HEK293 (cell line): ENCODE data around the gene HBZ.

Experiments
- BCL11A ChIP-seq: fragments of 450-650 bp; formaldehyde crosslinking; IDR thresholded peaks from 2 replicates; pipeline ENCODE4 v1.5.1; 2016; ENCODE audit warnings: low read depth, missing biosample characterization, missing genetic modification characterization
- GLI2 ChIP-seq: fragments of 450-650 bp; formaldehyde crosslinking; IDR thresholded peaks from 2 replicates; pipeline ENCODE4; 2017; ENCODE audit warnings: missing biosample characterization, missing genetic modification characterization, low read depth, borderline replicate concordance
- GLIS1 ChIP-seq: fragments of 450-650 bp; formaldehyde crosslinking; IDR thresholded peaks from 2 replicates; pipeline ENCODE4 v1.5.1; 2016; ENCODE audit warnings: missing biosample characterization, missing genetic modification characterization
- KLF1 ChIP-seq: fragments of 450-650 bp; formaldehyde crosslinking; IDR thresholded peaks from 2 replicates; pipeline ENCODE4 v1.5.1; 2016; ENCODE audit warnings: missing biosample characterization, missing genetic modification characterization
- OSR2 ChIP-seq: fragments of 450-650 bp; formaldehyde crosslinking; IDR thresholded peaks from 2 replicates; pipeline ENCODE4 v1.5.1; 2016; ENCODE audit warnings: missing biosample characterization, missing genetic modification characterization
- PATZ1 ChIP-seq: fragments of 450-650 bp; formaldehyde crosslinking; IDR thresholded peaks from 2 replicates; pipeline ENCODE4 v1.5.1; 2016; ENCODE audit warnings: missing biosample characterization, missing genetic modification characterization
- PBX3 ChIP-seq: sonication (generic); formaldehyde crosslinking; IDR thresholded peaks from 2 replicates; pipeline ENCODE4 v1.8.1; 2022; ENCODE audit warnings: mild to moderate bottlenecking, moderate library complexity, missing genetic modification reagents
- SALL2 ChIP-seq: fragments of 450-650 bp; formaldehyde crosslinking; IDR thresholded peaks from 2 replicates; pipeline ENCODE4 v1.5.0; 2017; ENCODE audit warnings: missing biosample characterization, mild to moderate bottlenecking, missing genetic modification characterization, borderline replicate concordance
- SCRT1 ChIP-seq: fragments of 450-650 bp; formaldehyde crosslinking; IDR thresholded peaks from 2 replicates; pipeline ENCODE4 v1.5.1; 2016; ENCODE audit warnings: missing biosample characterization, missing genetic modification characterization, borderline replicate concordance
- SETDB1 ChIP-seq: IDR thresholded peaks from one replicate; pipeline ENCODE4 v1.6.1; 2017; ENCODE audit warnings: mild to moderate bottlenecking, low read length, moderate library complexity, mixed read lengths; ENCODE audit not compliant: insufficient read length
- SP3 ChIP-seq: fragments of 450-650 bp; formaldehyde crosslinking; IDR thresholded peaks from 2 replicates; pipeline ENCODE4 v1.5.1; 2016; ENCODE audit warnings: missing biosample characterization, missing genetic modification characterization
- YY2 ChIP-seq: fragments of 450-650 bp; formaldehyde crosslinking; IDR thresholded peaks from 2 replicates; pipeline ENCODE4 v1.5.1; 2016; ENCODE audit warnings: missing biosample characterization, missing genetic modification characterization
- ZNF121 ChIP-seq: fragments of 450-650 bp; formaldehyde crosslinking; IDR thresholded peaks from 2 replicates; pipeline ENCODE4 v1.5.1; 2016; ENCODE audit warnings: missing biosample characterization, missing genetic modification characterization
- ZNF148 ChIP-seq: fragments of 450-650 bp; formaldehyde crosslinking; IDR thresholded peaks from 2 replicates; pipeline ENCODE4 v1.5.0; 2017; ENCODE audit warnings: missing biosample characterization, missing genetic modification characterization, borderline replicate concordance
- ZNF155 ChIP-seq: fragments of 450-650 bp; formaldehyde crosslinking; IDR thresholded peaks from 2 replicates; pipeline ENCODE4 v1.5.1; 2016; ENCODE audit warnings: missing biosample characterization, missing genetic modification characterization
- ZNF157 ChIP-seq: fragments of 450-650 bp; formaldehyde crosslinking; IDR thresholded peaks from 2 replicates; pipeline ENCODE4 v1.5.1; 2016; ENCODE audit warnings: missing biosample characterization, missing genetic modification characterization
- ZNF214 ChIP-seq: fragments of 450-650 bp; formaldehyde crosslinking; IDR thresholded peaks from 2 replicates; pipeline ENCODE4 v1.5.1; 2017; ENCODE audit warnings: missing biosample characterization, mild to moderate bottlenecking, missing genetic modification characterization, borderline replicate concordance
- ZNF280D ChIP-seq: fragments of 450-650 bp; formaldehyde crosslinking; IDR thresholded peaks from 2 replicates; pipeline ENCODE4 v1.5.1; 2016; ENCODE audit warnings: missing biosample characterization, missing genetic modification characterization
- ZNF37A ChIP-seq: fragments of 450-650 bp; IDR thresholded peaks from 2 replicates; pipeline ENCODE4 v1.5.1; 2018; ENCODE audit warnings: missing biosample characterization, missing genetic modification characterization
- ZNF501 ChIP-seq: fragments of 450-650 bp; formaldehyde crosslinking; IDR thresholded peaks from 2 replicates; pipeline ENCODE4 v1.5.1; 2016; ENCODE audit warnings: missing biosample characterization, missing genetic modification characterization
- ZNF561 ChIP-seq: fragments of 450-650 bp; IDR thresholded peaks from 2 replicates; pipeline ENCODE4 v1.5.1; 2018; ENCODE audit warnings: missing biosample characterization, missing genetic modification characterization, borderline replicate concordance
- ZNF645 ChIP-seq: fragments of 450-650 bp; formaldehyde crosslinking; IDR thresholded peaks from 2 replicates; pipeline ENCODE4; 2016; ENCODE audit warnings: missing biosample characterization, missing genetic modification characterization
- ZNF658 ChIP-seq: fragments of 450-650 bp; formaldehyde crosslinking; IDR thresholded peaks from 2 replicates; pipeline ENCODE4; 2016; ENCODE audit warnings: missing biosample characterization, missing genetic modification characterization
- ZNF660 ChIP-seq: fragments of 450-650 bp; IDR thresholded peaks from 2 replicates; pipeline ENCODE4 v1.5.1; 2018; ENCODE audit warnings: missing biosample characterization, mild to moderate bottlenecking, missing genetic modification characterization
- ZNF704 ChIP-seq: fragments of 450-650 bp; formaldehyde crosslinking; IDR thresholded peaks from 2 replicates; pipeline ENCODE4 v1.5.1; 2016; ENCODE audit warnings: missing biosample characterization, missing genetic modification characterization
- ZNF707 ChIP-seq: fragments of 450-650 bp; formaldehyde crosslinking; IDR thresholded peaks from 2 replicates; pipeline ENCODE4 v1.5.1; 2016; ENCODE audit warnings: missing biosample characterization, missing genetic modification characterization
- ZNF776 ChIP-seq: fragments of 450-650 bp; formaldehyde crosslinking; IDR thresholded peaks from 2 replicates; pipeline ENCODE4 v1.5.0; 2017; ENCODE audit warnings: missing biosample characterization, missing genetic modification characterization, borderline replicate concordance
- ZNF792 ChIP-seq: fragments of 450-650 bp; formaldehyde crosslinking; IDR thresholded peaks from 2 replicates; pipeline ENCODE4 v1.5.1; 2016; ENCODE audit warnings: missing biosample characterization, missing genetic modification characterization
- ZSCAN23 ChIP-seq: fragments of 450-650 bp; formaldehyde crosslinking; IDR thresholded peaks from 2 replicates; pipeline ENCODE4 v1.5.1; 2016; ENCODE audit warnings: missing biosample characterization, missing genetic modification characterization

The HBZ gene

GRCh38 chr16:180681-181564 is 28.5 kb downstream of the HBZ start (continued):
- no peak for TF ChIP-seq ZNF704 (tag by site-specific recombination)
- TF ChIP-seq BCL11A (tag by site-specific recombination) = no peak
- no peak for TF ChIP-seq ZNF155 (tag by site-specific recombination)
- no peak for TF ChIP-seq ZNF645 (tag by site-specific recombination)
- no peak for TF ChIP-seq ZNF157 (tag by site-specific recombination)
- TF ChIP-seq KLF1 (tag by site-specific recombination) = peak; percentile 64
- 0 out of 2 replicates have a peak, but pooled peaks have one; percentile 40 for TF ChIP-seq PBX3
- TF ChIP-seq ZNF121 (tag by site-specific recombination) = no peak
- no peak for TF ChIP-seq ZNF707
- no peak for TF ChIP-seq ZSCAN23 (tag by site-specific recombination)
- peak; percentile 40; the same call in 1 of the 2 replicates for TF ChIP-seq GLIS1 (tag by site-specific recombination)
- TF ChIP-seq ZNF792 (tag by site-specific recombination) = no peak
- TF ChIP-seq ZNF37A (tag by site-specific recombination) = no peak
- 0 out of 2 replicates have a peak, but pooled peaks have one; percentile 6 for TF ChIP-seq YY2
- TF ChIP-seq SETDB1 = no peak
- TF ChIP-seq OSR2 = peak; percentile 25
- TF ChIP-seq ZNF776 = no peak
- TF ChIP-seq ZNF214 (tag by site-specific recombination) = no peak
- no peak for TF ChIP-seq SALL2 (tag by site-specific recombination)
- no peak; the same call in 1 of the 2 replicates for TF ChIP-seq ZNF660 (tag by site-specific recombination)
- no peak for TF ChIP-seq ZNF658 (tag by site-specific recombination)
- TF ChIP-seq GLI2 (tag by site-specific recombination) = no peak
- no peak; the same call in none of the 2 replicates for TF ChIP-seq SP3 (tag by site-specific recombination)
- peak; percentile 89 for TF ChIP-seq ZNF501
- no peak for TF ChIP-seq ZNF148 (tag by site-specific recombination)
- TF ChIP-seq ZNF561 (tag by site-specific recombination) = peak; percentile 81
- no peak for TF ChIP-seq SCRT1 (tag by site-specific recombination)
- TF ChIP-seq ZNF280D = no peak
- peak; percentile 89 for TF ChIP-seq PATZ1 (tag by site-specific recombination)
